Measurements from ENCODE around the gene TSPAN18.

The TSPAN18 gene

GRCh38 chr11:44952500-44953260 is 225.9 kb downstream of the TSPAN18 start:
- TF ChIP-seq CTCF (IDR thresholded peaks at IDR 0.05), result no peak

DNA sequence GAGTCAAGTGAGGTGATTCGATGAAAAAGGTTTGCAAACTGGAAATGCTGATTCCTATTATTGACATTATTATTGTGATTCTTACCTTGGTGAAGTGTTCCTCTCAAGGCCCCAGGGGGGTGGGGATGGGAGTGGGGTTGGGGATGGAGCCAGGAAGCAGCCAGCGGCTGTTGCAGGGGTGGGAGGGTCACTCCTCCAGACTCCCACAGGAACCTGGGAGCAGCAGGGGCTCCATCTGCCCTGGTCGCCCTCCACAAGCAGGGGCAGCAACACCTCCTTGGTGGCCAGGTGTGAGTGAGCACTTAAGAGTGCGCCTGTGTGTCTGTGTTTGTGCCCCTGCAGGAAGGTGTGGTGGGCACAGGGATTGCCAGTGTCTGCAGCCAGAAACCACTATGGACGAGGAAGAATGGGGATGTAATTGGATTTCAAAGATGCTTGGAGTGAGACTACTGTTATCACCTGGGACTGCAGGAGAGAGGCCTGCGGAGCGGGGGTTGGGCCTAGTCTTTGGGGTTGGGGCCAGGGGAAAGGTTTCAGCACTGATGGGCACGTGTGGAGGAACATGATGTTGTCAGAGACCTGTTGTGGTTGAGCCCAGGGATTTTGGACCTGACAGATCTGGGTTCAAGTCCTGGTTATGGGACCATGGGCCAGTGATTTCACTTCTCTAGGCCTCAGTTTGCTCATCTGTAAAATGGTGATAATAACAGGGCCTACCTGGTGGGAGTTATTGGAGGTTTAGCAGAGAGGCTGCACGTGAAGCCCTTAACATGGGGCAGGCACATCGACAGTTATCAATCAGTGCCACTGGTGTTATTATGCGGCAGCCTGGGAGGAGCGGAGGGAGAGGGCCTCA is 227.5 kb downstream of the TSPAN18 start:
- no peak for TF ChIP-seq CTCF (IDR thresholded peaks at IDR 0.05)

DNA sequence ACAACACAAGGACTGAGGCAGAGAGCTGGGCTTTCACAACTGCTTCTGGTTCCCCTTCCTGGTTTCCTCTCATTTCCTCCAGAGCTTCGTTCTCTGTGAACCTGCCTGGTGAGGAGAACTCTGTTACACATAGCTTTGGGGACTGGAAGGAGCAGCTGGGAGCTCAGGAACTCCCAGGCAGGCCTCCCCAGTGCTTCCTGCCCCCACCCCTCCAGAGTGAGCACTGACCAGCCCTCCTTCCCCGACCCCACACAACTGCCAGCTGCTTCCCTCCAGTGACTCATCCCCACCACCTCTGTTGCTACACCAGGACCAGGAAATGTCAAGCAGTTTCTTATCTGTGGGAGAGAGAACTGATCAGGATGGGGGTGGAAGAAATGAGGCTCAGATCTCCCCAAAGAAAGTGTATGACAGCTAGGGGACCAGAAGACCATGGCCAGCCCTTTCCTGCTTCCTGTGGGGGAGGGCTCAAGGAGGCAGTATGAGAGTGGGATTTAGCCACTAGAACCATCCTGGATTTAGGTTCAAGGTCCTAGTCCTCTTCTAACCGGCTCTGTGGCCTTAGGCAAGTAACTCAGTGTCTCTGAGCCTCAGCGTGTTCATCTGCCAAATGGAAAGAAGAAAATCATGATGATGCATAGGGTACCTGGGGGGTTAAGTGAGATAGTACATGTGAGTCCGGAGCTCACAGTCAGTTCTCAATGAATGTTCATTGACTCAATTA is 228.4 kb downstream of the TSPAN18 start:
- TF ChIP-seq CTCF (IDR thresholded peaks at IDR 0.05), result no peak

DNA sequence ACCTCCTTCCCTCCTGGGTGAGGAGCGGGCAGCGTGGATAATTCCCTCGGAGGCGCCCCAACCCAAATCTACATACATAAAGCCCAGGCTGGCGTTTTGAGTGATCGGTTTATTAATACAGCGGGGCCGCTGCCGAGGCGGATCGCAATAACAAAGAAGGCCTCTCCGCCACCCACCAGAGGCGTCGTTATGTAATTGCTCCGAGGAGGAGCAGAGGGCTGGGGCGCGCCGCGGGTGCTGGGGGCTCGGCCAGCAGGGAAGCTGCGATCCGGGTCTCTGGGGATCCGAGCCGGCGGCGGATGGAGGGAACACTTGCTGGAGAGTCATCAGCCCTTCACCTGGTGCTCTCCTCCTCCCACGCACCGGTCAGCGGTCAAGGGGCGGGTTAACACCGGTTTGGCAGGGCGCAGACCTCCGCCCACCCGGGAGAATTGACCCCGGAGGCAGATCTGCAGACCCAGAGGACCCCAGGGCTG is 230.3 kb downstream of the TSPAN18 start:
- TF ChIP-seq CTCF (IDR thresholded peaks at IDR 0.05), result no peak

- TF ChIP-seq CTCF (IDR thresholded peaks at IDR 0.05), result no peak
Observed at GRCh38 chr11:44957776-44958564, 231.2 kb downstream of the TSPAN18 start.

GRCh38 chr11:44959064-44959463 is 232.3 kb downstream of the TSPAN18 start:
- TF ChIP-seq CTCF (IDR thresholded peaks at IDR 0.05), result no peak
